Peyer's patch (tissue), 4 donors: ENCODE results near the gene SNAPC4.

Source experiments
- CTCF ChIP-seq, 6 experiments: fragments of 450-650 bp in 4 of 6; fragments of 200-600 bp in 2 of 6; sonication (generic) in 1 of 6; IDR thresholded peaks; one replicate each; pipeline ENCODE4 v1.5.1; 2017 to 2019; ENCODE audit warnings: antibody characterized with exemption in 6 of 6, mild to moderate bottlenecking in 3 of 6, moderate library complexity in 1 of 6
- POLR2A ChIP-seq, 2 donors: fragments of 450-650 bp; IDR thresholded peaks; one replicate each; pipeline ENCODE4 v1.5.1; 2017; ENCODE audit warnings: antibody characterized with exemption in 2 of 2, mild to moderate bottlenecking in 2 of 2, moderate library complexity in 2 of 2

- peak; percentile 68 to 69 for TF ChIP-seq POLR2A (IDR thresholded peaks at IDR 0.05)
- peak; percentile 98 to 99 (median 99) for TF ChIP-seq CTCF (IDR thresholded peaks at IDR 0.05)
Measured at GRCh38 chr9:136363106-136363948, 36.6 kb downstream of the SNAPC4 start, which contains the start of gene DNLZ.
